GM12801 (cell line): ENCODE results near the gene HDAC7.
A peak's percentile ranks its signal among the peaks of the same experiment; 100 is the strongest.

Experiments used
- CTCF ChIP-seq: IDR thresholded peaks from one replicate; pipeline ENCODE4 v1.5.1; 2011; ENCODE audit warnings: control low read depth; ENCODE audit not compliant: insufficient read length; ENCODE audit errors: extremely low read depth

The HDAC7 gene

DNA sequence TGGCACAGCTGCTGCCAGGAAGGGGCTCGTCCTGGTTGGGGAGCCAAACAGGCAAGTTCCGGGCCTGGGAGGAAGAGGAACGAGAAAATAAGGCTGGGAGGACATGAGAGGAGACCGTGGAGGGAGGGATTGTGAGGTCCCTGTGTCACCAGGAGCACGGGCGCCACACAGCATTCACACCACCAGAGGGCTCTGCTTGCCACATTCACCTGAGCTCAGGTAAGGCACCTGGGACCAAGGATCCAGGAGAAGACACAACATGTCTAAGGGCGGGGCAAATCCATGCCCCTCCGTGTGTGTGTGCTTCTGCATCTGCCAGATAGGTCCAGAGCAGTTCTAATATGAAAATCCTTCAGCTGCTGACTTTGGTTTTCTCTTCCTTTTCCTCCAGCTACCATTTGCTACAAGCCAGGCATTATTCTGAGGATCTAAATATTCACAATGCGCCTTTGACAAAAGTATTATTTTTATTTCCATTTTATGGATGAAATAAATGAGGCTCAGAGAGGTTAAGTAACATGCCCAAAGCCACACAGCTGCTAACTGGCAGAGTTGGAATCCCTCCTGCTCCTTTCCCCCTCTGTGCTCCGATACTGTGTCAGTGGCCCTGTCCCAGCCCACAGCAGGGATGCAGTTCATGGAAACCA, 75.6 kb downstream of the HDAC7 start:
- TF ChIP-seq CTCF = no peak

DNA sequence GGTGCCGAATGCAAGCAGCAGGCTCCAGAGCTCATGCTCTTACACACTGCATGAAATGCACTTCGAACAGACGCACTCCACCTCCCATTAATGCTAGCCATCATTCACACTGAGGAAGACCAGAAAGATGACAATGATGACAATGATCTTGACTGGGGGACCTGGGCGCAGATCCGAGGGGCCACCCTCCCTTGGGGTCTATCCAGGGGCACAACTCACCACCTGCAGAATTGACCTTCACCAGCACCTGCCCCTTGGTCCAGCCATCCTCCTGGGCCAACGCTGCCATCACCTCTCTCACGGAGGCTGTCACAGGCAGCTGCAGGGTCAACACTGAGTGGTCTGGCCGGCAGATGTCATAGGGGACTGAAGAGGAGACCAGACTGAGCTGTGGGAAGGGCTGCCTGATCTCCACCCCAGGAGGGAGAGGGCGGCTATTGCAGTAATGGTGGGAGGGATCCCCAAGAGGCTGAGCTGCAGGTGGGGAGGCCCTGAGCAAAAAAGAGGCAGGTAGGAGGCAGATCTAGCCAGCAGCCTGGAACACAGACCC, 76.3 kb downstream of the HDAC7 start:
- TF ChIP-seq CTCF = no peak

DNA sequence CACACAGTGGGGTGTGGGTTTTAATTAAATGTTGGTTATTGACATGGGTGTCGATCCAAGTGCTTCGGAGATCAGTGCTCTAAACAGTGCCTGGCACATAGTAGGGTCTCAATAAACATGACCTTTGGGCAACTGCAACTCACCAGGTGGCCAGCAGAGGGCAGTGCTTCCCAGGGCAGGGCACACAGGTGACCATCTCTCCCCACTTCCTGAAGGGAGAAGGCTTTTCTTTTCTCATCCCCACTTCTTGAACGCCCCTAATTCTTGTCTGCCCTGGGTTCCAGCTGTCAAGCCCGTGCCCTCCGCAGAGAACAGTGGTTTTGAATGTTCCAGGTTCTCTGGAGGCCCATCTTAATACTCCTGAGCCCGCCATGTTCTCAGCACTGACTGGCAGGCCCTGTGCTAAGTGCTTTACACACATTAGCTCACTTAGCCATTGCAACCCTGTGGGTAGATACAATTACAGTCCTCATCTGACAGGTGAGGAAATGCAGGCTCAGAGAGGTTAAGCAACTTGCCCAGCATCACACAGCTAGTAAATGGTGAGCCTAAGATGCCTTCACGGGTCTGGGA, 77.4 kb downstream of the HDAC7 start:
- TF ChIP-seq CTCF = peak; percentile 93

DNA sequence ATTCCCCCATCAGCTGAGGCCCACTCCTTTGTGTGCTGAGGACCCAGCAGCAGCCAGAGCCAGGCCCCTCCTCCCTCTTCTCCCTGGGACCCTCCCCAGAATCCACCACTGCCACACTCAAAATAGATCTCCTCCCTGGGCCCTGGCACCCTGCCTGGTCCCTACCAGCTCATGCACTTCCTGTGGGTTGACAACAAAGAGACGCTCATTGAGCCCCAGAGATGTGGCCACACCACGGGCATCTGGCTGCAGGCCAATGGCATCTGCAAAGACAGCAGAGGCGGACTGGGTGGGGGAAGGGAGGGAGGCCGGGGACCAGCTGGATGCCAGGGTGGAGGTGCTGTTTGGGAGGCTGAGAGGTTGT, 78.4 kb downstream of the HDAC7 start:
- no peak for TF ChIP-seq CTCF

DNA sequence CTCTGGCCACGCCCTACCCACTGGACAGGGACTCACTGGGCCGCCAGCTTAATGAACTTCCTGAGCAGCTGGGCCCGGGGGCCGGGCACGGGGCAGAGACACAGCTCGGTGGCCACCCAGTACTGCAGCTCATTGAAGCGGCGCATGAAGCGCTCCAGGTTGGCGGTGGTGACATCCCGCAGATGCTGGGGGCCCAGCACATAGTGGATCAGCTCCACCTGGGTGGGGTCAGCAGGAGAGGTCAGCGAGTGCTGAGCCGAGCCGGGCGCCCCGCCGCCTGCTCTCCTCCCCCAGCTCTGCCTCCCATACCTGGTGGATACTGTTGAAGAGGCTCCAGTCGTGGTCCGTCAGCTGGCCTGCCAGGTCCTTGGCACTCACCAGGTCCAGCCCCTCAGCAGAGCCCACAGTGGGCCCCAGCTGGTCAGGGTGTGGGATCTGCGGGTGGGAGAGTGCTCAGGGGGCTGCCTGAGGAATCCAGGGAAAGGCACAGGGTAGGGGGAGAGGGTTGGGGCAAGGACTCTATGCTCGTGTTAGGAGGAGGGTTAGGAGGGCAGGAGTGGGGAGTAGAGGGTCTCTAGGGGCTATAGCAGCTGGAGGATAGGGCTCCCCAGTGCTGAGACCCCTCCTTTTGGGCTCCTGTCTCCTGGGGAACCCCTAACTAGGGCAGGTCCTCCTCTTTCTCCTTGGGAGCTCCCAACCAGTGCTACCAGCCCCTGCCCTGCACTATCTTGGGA, 78.9 kb downstream of the HDAC7 start:
- no peak for TF ChIP-seq CTCF

DNA sequence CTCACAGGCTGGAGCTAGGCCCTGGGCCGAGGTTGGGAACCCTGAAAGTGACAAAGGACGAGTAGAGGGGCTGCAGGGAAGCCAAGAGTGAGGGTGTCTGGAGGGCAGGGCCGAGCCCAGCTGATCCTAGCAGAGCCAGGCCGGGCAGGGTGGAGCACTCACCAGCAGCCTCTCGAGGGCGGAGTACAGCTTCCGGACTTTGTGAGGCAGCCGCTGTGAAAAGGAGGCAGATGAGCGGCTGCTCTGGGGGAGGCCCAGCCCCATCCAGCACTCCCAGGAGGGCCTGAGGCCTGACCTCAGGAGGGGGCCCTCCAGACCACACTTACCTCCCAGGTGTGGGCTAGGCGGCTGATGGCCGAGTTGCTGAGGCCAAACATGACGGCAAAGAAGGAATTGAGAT, 79.7 kb downstream of the HDAC7 start:
- TF ChIP-seq CTCF = no peak

GRCh38 chr12:47739297-47739696, 80.4 kb downstream of the HDAC7 start:
- TF ChIP-seq CTCF = no peak
